Raji (cell line): ENCODE data around the gene ARID4B.

ENCODE experiments used
- POLR2A ChIP-seq: IDR thresholded peaks from 2 replicates; pipeline ENCODE4 v1.6.1; 2011; ENCODE audit warnings: low read depth, low read length, control low read depth; ENCODE audit not compliant: insufficient read depth

Gene ARID4B

DNA sequence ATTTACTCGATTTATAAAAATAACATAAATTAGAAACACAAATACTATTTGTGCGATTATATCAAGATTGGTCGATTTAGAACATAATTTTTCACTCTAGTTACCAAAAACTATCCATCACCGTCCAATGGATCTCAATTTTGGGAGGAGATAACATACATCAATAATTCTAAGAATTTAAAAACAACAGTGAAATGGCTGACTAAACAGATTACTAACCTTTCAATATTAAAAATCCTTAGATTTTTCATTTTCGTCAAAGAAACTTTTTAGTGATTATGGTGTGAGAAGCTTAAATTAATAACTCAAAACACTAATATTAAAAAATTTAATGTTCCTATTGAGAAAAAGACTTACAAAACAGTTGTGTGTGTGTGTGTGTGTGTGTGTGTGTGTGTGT, 91.9 kb downstream of the ARID4B start:
- no peak for TF ChIP-seq POLR2A

DNA sequence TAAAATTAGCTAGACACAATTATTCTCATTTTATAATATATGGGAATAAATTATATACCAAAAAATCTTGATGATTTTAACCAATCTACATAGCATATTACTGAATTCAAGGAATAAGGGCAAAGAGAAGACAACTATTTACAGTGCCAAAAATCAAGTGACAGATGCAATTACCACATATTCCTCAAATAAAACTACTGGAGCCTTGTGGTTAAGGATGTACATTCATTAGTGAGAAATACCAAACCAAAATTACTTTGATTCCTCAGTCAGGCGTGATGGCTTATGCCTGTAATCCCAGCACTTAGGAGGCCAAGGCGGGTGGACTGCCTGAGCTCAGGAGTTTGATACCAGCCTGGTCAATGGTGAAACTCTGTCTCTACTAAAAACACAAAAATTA, 98.1 kb downstream of the ARID4B start:
- no peak for TF ChIP-seq POLR2A

DNA sequence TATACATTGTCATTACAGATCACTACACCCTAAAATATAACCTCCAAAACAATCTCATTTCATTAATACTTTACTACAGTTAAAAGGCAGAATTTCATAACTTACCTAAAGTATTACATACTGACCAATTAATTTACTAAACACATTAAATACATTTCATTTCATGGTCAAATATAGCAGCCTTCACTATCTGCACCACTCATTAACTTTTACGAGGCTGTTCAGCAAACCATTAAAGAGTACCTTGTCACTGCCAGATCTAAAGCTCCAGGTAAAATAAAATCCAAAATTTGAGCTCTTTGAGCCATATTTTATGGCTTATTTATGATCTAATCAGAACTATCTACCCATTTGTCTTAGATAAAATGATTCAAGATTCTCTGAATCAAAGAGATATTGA, 100.6 kb downstream of the ARID4B start:
- no peak for TF ChIP-seq POLR2A

DNA sequence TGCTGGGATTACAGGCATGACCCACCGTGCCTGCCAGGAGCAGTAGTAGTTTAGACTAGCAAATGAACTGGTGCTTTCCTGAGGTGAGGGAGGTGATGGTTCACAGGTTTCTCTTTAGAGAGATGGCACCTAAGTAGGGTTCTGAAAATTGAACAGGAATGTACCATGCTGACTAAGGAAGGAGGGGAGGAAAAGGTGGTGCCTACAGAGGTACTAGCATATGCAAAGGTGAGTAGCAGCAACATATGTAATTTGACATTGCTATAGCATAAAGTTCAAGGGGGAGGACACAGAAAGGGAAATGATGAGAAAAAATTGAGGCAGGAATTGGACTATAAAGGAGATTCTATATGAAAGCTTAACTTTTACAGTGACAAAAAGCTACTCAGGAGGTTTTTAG, 101.0 kb downstream of the ARID4B start:
- TF ChIP-seq POLR2A, result no peak

DNA sequence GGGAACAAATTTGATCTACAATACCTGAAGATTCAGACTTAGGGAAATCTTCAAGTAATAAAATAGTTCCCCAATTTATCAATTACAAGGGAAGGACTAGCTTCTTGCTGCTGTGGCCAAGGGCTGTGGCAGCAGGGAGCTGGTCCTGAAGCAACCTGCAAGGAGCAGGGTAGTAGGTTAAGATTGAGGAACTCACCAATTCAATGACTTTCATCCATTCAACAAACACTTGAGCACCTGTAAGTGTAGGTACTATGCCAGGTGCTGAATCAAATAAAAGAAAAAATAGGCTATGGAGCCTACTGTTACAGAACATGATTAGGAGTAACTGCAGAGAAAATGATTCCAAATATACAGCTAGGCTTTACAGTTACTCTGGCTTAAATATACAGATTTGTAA, 102.7 kb downstream of the ARID4B start:
- TF ChIP-seq POLR2A, result no peak

DNA sequence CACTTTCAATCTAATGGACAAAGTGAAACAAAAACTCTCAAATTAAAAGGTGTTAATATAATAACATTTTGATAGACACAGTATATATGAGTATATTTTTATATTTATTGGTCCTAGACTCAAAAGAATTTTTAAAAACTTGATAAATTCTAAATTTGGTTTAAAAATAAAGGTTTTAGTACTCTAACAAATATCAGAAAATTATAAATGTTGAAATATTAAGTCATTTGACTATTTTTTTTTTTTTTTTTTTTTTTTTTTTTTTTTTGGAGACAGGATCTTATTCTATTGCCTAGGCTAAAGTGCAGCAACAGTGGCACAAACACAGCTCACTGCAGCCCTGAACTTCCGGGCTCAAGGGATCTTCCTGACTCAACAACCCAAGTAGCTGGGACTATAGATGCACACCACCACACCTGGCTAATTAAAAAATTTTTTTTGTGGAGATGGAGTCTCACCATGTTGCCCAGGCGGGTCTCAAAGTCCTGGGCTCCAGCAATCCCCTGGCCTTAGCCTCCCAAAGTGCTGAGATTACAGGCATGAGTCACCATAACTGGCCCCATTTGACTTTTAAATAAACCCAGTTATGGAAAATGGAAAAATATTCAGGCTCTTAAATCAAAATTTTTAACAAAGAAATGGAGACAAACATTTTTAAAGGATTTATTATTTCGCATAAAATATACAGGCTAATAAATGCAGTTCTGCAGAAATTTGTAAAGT, 106.2 kb downstream of the ARID4B start:
- TF ChIP-seq POLR2A, result no peak

DNA sequence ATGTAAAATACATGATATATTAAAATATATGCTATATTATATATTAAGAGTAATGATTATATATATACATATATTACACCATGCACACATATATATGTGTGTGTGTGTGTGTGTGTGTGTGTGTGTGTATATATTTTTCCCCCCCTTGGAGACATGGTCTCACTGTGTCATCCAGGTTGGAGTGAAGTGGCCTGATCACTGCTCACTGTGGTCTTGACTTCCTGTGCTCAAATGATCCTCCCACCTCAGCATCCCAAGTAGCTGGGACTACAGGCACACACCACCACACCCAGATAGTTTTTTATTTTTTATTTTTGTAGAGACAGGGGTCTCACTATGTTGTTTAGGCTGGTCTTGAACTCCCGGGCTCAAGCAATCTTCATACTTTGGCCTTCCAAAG, 112.5 kb downstream of the ARID4B start:
- TF ChIP-seq POLR2A, result no peak

DNA sequence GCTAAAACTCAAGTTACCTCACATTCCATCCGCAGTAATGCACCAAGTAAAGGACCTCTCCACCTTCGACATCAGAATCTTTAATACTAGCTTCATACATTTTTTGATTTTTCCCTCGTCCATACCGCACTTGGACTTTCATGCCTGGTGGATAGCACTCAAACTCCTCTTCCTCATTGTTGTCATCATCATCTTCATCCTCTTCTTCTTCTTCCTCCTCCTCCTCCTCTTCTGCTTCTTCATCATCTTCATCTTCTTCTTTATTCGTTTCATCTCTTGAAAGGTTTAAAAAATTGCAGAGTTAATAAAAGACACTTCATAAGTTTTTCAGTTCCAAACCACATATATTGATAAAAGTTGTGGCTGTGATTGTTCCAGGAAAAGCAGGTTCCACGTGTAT, 114.2 kb downstream of the ARID4B start:
- no peak for TF ChIP-seq POLR2A

DNA sequence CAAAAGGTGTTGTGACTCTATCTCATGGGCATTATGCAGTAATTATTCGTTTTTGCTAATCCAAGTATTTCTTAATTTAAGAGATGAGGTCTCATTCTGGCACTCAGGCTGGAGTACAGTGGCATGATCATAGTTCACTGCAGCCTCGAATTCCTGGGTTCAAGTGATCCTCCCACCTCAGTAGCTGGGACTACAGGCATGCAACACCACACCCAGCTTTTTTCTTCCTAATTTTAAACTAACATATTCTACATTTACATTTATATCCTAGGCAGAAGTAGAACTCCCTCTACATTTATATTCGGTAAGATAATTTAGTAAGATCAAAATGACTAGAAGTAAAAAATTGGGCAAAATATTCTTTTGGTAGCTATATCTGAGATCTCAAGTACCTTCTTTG, 116.5 kb downstream of the ARID4B start:
- TF ChIP-seq POLR2A, result no peak

DNA sequence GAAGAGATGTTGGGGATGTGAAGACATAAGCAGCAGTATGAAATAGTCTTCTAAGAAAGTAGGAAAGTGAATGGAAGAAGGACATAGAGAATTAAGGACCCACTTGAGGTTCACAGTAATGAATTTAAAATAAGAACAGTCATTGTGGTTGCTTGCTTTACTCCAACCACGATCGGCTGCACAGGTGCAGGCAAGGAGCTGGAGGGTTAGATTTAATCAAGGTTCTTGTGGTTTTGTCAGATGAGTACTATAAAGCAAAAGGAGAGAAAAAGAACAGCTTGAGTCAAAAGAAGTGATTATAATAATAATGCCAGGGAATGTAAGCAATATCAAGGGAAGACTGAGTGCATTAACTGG, 120.8 kb downstream of the ARID4B start:
- no peak for TF ChIP-seq POLR2A

DNA sequence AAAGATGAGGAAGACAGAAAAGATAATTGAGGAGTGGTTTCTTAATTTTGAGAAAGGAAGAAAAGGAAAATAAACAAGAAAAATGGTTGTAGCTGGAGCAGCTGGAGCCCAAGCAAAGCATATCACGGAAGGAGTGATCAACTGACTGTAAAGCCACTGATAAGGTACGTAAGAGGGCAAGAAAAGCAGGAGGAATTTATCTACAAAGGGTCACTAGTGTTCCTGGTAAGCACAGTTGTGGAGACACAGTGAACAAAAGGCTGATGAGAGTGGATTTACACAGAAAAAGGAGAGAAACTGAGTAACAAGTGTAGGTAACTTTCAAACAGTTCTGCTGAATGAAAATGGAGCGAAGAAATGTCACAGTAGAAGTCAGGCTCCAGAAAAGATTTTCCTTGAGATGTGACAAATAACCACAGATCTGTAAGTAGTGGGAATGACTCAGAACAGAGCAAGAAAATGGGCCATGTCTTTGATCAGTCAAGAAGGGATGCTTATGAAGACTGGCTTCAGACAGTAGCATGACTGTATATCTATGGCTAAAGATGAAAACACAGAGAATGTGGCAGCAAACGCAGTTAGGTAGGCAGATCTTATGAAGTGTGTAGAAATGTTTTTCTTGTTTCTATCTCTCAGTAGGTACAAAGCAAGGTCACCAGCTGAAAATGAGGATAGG, 121.3 kb downstream of the ARID4B start:
- no peak for TF ChIP-seq POLR2A

DNA sequence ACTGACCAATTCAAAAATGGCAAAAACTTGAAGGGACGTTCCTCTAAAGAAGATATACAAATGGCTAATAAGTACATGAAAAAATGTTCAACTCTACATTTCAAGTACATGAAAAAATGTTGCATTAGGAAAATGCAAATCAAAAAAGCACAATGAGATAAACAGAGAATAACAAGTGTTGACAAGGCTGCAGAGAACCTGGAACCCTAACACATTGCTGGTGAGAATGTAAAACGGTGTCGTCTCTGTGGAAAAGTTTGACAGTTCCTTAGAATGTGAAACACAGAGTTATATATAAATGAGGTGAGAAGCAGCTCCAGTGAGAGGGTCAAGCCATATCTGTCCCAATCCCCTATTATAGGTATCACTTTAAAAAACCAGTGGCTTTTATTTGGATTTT, 122.3 kb downstream of the ARID4B start:
- no peak for TF ChIP-seq POLR2A

DNA sequence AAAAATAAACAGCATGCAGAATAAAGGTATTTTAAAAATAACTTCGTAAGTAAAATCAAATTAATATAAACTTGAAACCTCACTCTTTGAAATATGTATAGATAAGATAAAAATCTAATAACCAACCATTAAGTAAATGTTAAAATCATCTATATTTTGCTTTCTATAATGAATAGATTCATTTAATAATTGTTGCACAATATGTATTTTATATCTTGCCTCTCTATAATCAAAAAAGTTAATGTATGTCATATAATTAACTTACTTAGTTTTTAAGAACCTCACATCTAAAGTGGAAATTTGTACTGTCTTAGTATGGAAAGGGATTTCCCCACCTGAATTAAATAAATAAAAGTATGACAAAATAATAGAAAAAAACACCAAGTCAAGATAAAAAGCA, 124.6 kb downstream of the ARID4B start:
- no peak for TF ChIP-seq POLR2A

DNA sequence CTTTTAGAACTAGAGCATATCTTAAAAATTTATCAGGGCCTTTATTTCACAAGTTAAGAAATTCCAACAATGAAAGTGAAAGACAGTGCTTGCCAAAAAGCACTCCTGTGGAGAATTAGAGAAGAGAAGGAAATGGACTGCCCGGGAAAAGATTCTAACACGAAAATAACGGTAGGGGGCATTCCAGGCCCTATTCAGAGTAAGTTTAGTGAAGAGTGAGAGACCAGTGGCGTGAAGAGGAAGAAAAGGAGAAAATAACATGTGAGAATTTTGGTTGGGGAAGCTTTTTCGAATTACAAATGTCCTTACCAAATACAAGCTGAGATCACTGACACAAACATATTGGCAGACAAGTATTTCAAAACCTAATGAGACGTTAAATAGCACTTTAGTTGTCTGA, 128.5 kb downstream of the ARID4B start:
- no peak for TF ChIP-seq POLR2A

DNA sequence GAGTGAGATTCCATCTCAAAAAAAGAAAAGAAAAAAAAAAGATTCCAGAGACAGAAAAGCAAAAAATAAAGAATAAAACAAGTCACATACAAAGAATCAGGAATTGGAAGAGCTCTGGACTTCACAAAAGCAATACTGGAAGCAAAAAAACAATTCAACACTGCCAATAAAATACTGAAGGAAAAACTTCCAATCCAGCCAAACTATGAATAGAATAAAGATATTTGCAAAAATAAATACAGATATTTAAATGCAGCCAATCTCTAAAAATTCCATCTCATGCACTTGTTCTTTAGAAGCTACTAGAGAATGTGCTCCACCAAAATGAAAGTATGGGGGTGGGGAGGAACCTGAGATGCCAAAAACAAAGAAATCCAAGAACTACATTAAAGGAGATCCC, 137.5 kb downstream of the ARID4B start:
- TF ChIP-seq POLR2A, result no peak

DNA sequence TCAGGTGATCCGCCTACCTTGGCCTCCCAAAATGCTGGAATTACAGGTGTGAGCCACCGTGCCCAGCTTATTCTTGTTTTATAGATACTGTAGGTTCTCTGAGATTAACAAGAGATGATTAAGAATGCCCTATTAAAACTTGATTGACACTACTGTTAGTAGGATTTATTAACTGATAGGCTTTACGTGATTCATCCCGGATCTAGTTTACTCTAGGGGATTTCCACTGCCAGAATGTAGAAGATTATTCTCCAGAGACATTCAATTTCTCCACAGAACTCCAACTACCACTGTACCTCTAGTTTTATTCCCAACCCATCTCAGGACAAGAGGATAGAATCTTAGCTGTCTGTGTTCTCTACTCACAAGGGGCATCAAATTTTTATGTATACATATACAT, 140.7 kb downstream of the ARID4B start:
- no peak for TF ChIP-seq POLR2A

DNA sequence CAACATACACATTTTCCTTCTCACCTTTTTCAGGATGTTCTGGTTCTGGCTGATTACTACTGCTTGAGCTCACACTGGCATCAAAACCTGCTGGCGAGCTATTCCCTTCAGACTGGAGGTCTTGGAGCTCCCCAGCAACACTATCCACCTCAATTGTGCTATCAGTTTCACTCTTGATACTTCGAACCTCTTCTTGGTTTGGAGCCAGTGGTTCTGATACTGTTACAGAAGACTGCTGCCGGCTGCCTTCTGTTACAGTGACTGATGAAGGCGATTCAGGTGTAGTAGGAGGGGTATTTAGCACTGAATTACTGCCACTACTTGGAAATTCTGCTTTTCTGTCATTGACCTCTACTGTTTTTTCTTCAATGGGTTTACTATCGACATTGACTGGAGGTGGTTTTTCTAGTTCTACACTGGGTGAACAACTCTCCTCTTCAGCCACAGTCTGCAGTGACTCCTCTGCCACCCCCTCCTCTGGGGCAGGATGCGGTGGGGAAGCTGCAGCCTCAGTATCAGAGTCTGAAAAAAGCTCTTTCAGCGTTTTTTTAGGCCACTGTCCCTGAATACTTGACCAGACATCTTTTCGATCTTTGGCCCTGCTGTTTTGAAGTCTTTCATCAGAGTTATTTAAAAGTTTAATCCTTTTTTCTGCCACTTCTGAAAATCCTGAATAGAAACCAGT, 146.3 kb downstream of the ARID4B start:
- TF ChIP-seq POLR2A, result no peak

DNA sequence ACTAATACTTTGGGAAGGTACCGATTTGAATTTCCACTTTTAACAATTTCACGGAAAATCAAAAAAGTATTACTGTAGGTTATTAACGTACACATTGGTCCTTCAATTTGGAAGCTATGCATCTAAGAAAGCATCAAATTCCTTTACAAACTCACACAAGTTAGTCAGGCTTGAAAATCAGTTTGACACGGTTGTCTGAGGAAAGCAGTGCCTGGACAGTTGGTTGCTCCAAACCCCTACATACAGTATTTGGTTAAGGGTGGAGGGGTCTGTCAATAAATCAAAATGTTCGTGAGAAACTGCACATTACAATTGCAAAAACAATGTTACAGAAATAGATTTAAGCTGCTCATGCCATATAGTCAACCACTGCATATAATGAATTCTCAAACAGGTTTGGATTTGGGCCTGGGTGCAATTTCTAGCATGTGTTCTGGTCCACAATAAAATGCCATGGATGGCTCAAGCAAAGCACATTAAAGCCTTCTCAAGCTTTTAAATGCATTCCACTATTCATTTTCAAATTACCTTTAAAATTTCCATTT, 147.0 kb downstream of the ARID4B start:
- no peak for TF ChIP-seq POLR2A
